HEK293 (cell line): Measurements from ENCODE around the gene GRID2.

Experiments used
- CTCF ChIA-PET: fragments of 350-600 bp; formaldehyde crosslinking; extraction: SDS; loops from one replicate; lab custom pipeline; 2021; ENCODE audit warnings: antibody characterized with exemption; lab: Yijun Ruan, JAX
- POLR2A ChIA-PET: fragments of 300-600 bp; formaldehyde crosslinking; extraction: SDS; loops from one replicate; lab custom pipeline; 2020; ENCODE audit warnings: antibody characterized with exemption, inconsistent platforms; lab: Yijun Ruan, JAX
- H3K27ac ChIP-seq: fragments of 200-500 bp; sonication (Bioruptor generic); 2 replicates; pipeline ENCODE4 v1.5.1; 2014; ENCODE audit warnings: low read depth, low read length, control low read depth, inconsistent platforms; ENCODE audit errors: extremely low read depth
- H3K36me3 ChIP-seq, 2 experiments: fragments of 200-500 bp in 1 of 2; sonication (Bioruptor generic) in 1 of 2; 1 replicate in 1 of 2; 2 replicates in 1 of 2; pipeline ENCODE4 v1.5.1; 2014 to 2017; ENCODE audit warnings: inconsistent platforms in 2 of 2, low read length in 2 of 2; ENCODE audit not compliant: control insufficient read depth in 2 of 2, insufficient read depth in 1 of 2
- H3K4me1 ChIP-seq: fragments of 200-500 bp; sonication (Bioruptor generic); 2 replicates; pipeline ENCODE4 v1.5.1; 2014; ENCODE audit warnings: mild to moderate bottlenecking, low read length, inconsistent platforms; ENCODE audit not compliant: control insufficient read depth, insufficient read depth
- H3K4me3 ChIP-seq: 2 replicates; pipeline ENCODE4 v1.5.1; 2011; ENCODE audit warnings: low read depth, mild to moderate bottlenecking, control low read depth, low read length, moderate library complexity
- H3K9me3 ChIP-seq: fragments of 200-500 bp; sonication (Bioruptor generic); 2 replicates; pipeline ENCODE4 v1.5.1; 2014; ENCODE audit warnings: low read depth, low read length, inconsistent platforms; ENCODE audit not compliant: control insufficient read depth, insufficient read depth
- ZBTB1 ChIP-seq: fragments of 450-650 bp; formaldehyde crosslinking; IDR thresholded peaks from 2 replicates; pipeline ENCODE4 v1.5.1; 2016; ENCODE audit warnings: missing biosample characterization, missing genetic modification characterization
- ZBTB21 ChIP-seq: fragments of 450-650 bp; formaldehyde crosslinking; IDR thresholded peaks from 2 replicates; pipeline ENCODE4 v1.5.1; 2017; ENCODE audit warnings: missing biosample characterization, missing genetic modification characterization
- ZNF10 ChIP-seq: fragments of 450-650 bp; formaldehyde crosslinking; IDR thresholded peaks from 2 replicates; pipeline ENCODE4 v1.5.1; 2017; ENCODE audit warnings: missing biosample characterization, missing genetic modification characterization
- ZNF133 ChIP-seq: fragments of 450-650 bp; formaldehyde crosslinking; IDR thresholded peaks from 2 replicates; pipeline ENCODE4 v1.5.1; 2016; ENCODE audit warnings: missing biosample characterization, missing genetic modification characterization
- ZNF16 ChIP-seq: fragments of 450-650 bp; formaldehyde crosslinking; IDR thresholded peaks from 2 replicates; pipeline ENCODE4 v1.5.1; 2016; ENCODE audit warnings: low read depth, missing biosample characterization, missing genetic modification characterization
- ZNF19 ChIP-seq: fragments of 450-650 bp; formaldehyde crosslinking; IDR thresholded peaks from 2 replicates; pipeline ENCODE4; 2016; ENCODE audit warnings: missing biosample characterization, missing genetic modification characterization, low read depth
- ZNF350 ChIP-seq: fragments of 450-650 bp; formaldehyde crosslinking; IDR thresholded peaks from 2 replicates; pipeline ENCODE4 v1.5.0; 2017; ENCODE audit warnings: missing biosample characterization, mild to moderate bottlenecking, missing genetic modification characterization
- ZNF404 ChIP-seq: fragments of 450-650 bp; formaldehyde crosslinking; IDR thresholded peaks from 2 replicates; pipeline ENCODE4 v1.5.1; 2017; ENCODE audit warnings: missing biosample characterization, missing genetic modification characterization
- ZNF549 ChIP-seq: fragments of 450-650 bp; IDR thresholded peaks from 2 replicates; pipeline ENCODE4 v1.5.1; 2018; ENCODE audit warnings: missing biosample characterization, missing genetic modification characterization, mild to moderate bottlenecking, inconsistent platforms, moderate library complexity
- ZNF561 ChIP-seq: fragments of 450-650 bp; IDR thresholded peaks from 2 replicates; pipeline ENCODE4 v1.5.1; 2018; ENCODE audit warnings: missing biosample characterization, missing genetic modification characterization, borderline replicate concordance
- ZNF768 ChIP-seq: fragments of 450-650 bp; formaldehyde crosslinking; IDR thresholded peaks from 2 replicates; pipeline ENCODE4 v1.5.1; 2018; ENCODE audit warnings: missing biosample characterization, mild to moderate bottlenecking, missing genetic modification characterization
- ZNF777 ChIP-seq: fragments of 450-650 bp; formaldehyde crosslinking; IDR thresholded peaks from 2 replicates; pipeline ENCODE4 v1.5.1; 2017; ENCODE audit warnings: missing biosample characterization, missing genetic modification characterization, borderline replicate concordance
- ZNF830 ChIP-seq: fragments of 450-650 bp; IDR thresholded peaks from 2 replicates; pipeline ENCODE4 v1.5.0; 2018; ENCODE audit warnings: missing biosample characterization, missing genetic modification characterization, low read depth, mild to moderate bottlenecking, moderate library complexity
- ZNF837 ChIP-seq: fragments of 450-650 bp; formaldehyde crosslinking; IDR thresholded peaks from 2 replicates; pipeline ENCODE4 v1.5.1; 2016; ENCODE audit warnings: missing biosample characterization, missing genetic modification characterization
- TF ChIP-seq, protein P1 (sequence below): fragments of 450-650 bp; formaldehyde crosslinking; IDR thresholded peaks from 2 replicates; pipeline ENCODE4 v1.5.1; 2016; ENCODE audit warnings: missing biosample characterization, missing genetic modification characterization
- TF ChIP-seq, protein P2 (sequence below): fragments of 450-650 bp; formaldehyde crosslinking; IDR thresholded peaks from 2 replicates; pipeline ENCODE4 v1.5.1; 2016; ENCODE audit warnings: missing biosample characterization, missing genetic modification characterization
- TF ChIP-seq, protein P3 (sequence below): fragments of 450-650 bp; formaldehyde crosslinking; conservative IDR thresholded peaks from 2 replicates; pipeline ENCODE4 v1.5.1; 2016; ENCODE audit warnings: low read depth, missing biosample characterization, missing genetic modification characterization
- TF ChIP-seq, protein P4 (sequence below): fragments of 450-650 bp; formaldehyde crosslinking; IDR thresholded peaks from 2 replicates; pipeline ENCODE4 v1.5.1; 2016; ENCODE audit warnings: missing biosample characterization, missing genetic modification characterization

The GRID2 gene

DNA sequence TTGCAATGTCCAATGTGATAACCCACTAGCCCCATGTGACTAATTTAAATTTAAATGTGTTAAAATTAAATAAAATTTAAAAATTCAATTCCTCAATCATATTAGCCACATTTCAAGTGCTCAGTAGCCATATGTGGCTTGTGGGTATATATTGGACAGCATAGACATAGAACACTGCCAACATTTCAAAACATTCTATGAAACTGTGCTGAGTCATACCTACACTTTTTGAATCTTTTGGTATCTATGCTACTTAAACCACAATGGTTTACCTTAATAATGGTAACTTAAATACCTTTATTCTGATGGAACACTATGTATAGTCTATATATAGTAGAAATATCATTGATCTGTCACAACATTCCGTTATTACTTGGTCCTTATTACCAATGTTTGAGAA is 1301.4 kb downstream of the GRID2 start (continued):
- TF ChIP-seq, protein P1, sequence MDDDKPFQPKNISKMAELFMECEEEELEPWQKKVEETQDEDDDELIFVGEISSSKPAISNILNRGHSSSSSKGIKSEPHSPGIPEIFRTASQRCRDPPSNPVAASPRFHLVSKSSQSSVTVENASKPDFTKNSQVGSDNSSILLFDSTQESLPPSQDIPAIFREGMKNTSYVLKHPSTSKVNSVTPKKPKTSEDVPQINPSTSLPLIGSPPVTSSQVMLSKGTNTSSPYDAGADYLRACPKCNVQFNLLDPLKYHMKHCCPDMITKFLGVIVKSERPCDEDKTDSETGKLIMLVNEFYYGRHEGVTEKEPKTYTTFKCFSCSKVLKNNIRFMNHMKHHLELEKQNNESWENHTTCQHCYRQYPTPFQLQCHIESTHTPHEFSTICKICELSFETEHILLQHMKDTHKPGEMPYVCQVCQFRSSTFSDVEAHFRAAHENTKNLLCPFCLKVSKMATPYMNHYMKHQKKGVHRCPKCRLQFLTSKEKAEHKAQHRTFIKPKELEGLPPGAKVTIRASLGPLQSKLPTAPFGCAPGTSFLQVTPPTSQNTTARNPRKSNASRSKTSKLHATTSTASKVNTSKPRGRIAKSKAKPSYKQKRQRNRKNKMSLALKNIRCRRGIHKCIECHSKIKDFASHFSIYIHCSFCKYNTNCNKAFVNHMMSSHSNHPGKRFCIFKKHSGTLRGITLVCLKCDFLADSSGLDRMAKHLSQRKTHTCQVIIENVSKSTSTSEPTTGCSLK, result no peak
- TF ChIP-seq ZNF16 (tag by site-specific recombination) (no peak), ZNF10 (tag by site-specific recombination) (no peak)
- TF ChIP-seq, all 188 proteins: peak for 0

DNA sequence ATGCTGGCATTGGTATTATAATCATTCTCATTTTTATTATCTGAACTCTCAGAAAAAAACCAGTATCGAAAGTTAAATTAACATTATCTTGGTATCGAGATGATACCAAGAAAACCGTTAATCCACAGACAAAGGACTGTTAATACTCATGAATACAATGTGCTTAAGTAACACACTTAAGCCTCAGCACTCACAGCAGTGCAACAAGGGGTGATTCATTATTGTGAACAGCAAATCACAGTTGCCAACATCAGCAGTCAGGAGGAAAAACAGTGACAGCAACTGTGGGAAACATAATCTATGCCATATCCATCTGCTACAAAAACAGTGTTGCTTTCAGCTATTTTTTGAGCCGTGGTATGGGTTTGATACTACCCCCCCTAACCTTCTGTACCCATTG is 1313.8 kb downstream of the GRID2 start:
- TF ChIP-seq ZNF561 (tag by site-specific recombination) (no peak), ZNF837 (tag by site-specific recombination) (no peak)
- H3K4me1 ChIP-seq, result no peaks in the 10 kb centered on the region
- H3K27ac ChIP-seq, result no peak overlapping the region
- no peaks in the 10 kb centered on the region for H3K9me3 ChIP-seq
- H3K36me3 ChIP-seq, result no peaks in the 10 kb centered on the region
- CTCF ChIA-PET, result no interaction called here
- POLR2A ChIA-PET, result no interaction called here
- no peak overlapping the region for H3K4me3 ChIP-seq

DNA sequence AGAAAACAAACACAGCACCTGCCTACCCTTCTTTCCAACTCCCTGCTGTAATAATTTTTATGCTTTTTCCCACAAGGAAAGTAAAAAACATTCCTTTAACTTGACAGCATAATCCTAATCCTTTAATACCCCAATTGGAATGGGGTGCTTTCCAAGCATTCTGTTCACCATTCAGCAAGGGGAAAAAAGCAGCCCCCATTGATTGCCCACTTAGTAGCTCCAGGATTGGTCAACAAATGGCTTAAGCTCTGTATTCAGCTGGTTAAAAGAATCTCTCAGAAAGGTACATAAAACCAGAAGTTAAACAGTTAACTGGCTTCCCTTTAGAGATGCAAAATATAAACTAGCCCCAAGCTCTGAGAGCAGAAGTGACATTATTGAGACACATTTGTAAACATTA is 1330.0 kb downstream of the GRID2 start:
- POLR2A ChIA-PET, result no interaction called here
- H3K27ac ChIP-seq, result no peak overlapping the region
- H3K4me1 ChIP-seq, result no peaks in the 10 kb centered on the region
- CTCF ChIA-PET, result no interaction called here
- no peaks in the 10 kb centered on the region for H3K36me3 ChIP-seq
- H3K4me3 ChIP-seq, result no peak overlapping the region
- TF ChIP-seq ZNF404 (tag by site-specific recombination), result no peak
- TF ChIP-seq, all 188 proteins: peak for 0
- no peaks in the 10 kb centered on the region for H3K9me3 ChIP-seq

DNA sequence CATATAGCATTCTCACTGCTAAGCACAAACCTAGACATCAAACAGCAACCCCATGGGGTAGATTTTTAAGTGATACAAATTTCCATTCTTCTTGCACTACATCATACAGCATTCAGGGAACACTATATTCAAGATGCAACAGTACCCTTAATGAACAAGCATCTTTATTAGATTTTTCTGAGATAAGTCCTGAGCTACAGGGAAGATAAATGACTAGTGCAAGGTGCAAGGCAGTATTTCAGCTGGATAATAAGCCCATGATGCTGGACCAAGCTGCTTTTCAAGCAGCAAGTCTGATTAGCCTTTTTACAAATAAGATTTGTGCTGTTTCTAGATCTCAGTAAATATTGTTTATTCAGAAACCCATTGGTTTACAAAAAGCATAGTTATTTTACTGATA is 1332.2 kb downstream of the GRID2 start:
- H3K4me1 ChIP-seq, result no peaks in the 10 kb centered on the region
- no peaks in the 10 kb centered on the region for H3K36me3 ChIP-seq
- ChIA-PET POLR2A (no interaction called here), CTCF (no interaction called here)
- no peaks in the 10 kb centered on the region for H3K9me3 ChIP-seq
- no peak overlapping the region for H3K4me3 ChIP-seq
- no peak overlapping the region for H3K27ac ChIP-seq
- TF ChIP-seq ZNF549 (tag by site-specific recombination) (no peak), ZNF133 (tag by site-specific recombination) (no peak), ZBTB1 (tag by site-specific recombination) (no peak), ZNF350 (no peak), ZNF830 (tag by site-specific recombination) (no peak), ZBTB21 (tag by site-specific recombination) (no peak), ZNF19 (tag by site-specific recombination) (no peak), ZNF777 (no peak), ZNF768 (tag by site-specific recombination) (no peak)
- TF ChIP-seq, protein P2, sequence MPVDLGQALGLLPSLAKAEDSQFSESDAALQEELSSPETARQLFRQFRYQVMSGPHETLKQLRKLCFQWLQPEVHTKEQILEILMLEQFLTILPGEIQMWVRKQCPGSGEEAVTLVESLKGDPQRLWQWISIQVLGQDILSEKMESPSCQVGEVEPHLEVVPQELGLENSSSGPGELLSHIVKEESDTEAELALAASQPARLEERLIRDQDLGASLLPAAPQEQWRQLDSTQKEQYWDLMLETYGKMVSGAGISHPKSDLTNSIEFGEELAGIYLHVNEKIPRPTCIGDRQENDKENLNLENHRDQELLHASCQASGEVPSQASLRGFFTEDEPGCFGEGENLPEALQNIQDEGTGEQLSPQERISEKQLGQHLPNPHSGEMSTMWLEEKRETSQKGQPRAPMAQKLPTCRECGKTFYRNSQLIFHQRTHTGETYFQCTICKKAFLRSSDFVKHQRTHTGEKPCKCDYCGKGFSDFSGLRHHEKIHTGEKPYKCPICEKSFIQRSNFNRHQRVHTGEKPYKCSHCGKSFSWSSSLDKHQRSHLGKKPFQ, result no peak
- TF ChIP-seq, protein P3, sequence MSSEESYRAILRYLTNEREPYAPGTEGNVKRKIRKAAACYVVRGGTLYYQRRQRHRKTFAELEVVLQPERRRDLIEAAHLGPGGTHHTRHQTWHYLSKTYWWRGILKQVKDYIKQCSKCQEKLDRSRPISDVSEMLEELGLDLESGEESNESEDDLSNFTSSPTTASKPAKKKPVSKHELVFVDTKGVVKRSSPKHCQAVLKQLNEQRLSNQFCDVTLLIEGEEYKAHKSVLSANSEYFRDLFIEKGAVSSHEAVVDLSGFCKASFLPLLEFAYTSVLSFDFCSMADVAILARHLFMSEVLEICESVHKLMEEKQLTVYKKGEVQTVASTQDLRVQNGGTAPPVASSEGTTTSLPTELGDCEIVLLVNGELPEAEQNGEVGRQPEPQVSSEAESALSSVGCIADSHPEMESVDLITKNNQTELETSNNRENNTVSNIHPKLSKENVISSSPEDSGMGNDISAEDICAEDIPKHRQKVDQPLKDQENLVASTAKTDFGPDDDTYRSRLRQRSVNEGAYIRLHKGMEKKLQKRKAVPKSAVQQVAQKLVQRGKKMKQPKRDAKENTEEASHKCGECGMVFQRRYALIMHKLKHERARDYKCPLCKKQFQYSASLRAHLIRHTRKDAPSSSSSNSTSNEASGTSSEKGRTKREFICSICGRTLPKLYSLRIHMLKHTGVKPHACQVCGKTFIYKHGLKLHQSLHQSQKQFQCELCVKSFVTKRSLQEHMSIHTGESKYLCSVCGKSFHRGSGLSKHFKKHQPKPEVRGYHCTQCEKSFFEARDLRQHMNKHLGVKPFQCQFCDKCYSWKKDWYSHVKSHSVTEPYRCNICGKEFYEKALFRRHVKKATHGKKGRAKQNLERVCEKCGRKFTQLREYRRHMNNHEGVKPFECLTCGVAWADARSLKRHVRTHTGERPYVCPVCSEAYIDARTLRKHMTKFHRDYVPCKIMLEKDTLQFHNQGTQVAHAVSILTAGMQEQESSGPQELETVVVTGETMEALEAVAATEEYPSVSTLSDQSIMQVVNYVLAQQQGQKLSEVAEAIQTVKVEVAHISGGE (tag by site-specific recombination), result no peak
- TF ChIP-seq, protein P4, sequence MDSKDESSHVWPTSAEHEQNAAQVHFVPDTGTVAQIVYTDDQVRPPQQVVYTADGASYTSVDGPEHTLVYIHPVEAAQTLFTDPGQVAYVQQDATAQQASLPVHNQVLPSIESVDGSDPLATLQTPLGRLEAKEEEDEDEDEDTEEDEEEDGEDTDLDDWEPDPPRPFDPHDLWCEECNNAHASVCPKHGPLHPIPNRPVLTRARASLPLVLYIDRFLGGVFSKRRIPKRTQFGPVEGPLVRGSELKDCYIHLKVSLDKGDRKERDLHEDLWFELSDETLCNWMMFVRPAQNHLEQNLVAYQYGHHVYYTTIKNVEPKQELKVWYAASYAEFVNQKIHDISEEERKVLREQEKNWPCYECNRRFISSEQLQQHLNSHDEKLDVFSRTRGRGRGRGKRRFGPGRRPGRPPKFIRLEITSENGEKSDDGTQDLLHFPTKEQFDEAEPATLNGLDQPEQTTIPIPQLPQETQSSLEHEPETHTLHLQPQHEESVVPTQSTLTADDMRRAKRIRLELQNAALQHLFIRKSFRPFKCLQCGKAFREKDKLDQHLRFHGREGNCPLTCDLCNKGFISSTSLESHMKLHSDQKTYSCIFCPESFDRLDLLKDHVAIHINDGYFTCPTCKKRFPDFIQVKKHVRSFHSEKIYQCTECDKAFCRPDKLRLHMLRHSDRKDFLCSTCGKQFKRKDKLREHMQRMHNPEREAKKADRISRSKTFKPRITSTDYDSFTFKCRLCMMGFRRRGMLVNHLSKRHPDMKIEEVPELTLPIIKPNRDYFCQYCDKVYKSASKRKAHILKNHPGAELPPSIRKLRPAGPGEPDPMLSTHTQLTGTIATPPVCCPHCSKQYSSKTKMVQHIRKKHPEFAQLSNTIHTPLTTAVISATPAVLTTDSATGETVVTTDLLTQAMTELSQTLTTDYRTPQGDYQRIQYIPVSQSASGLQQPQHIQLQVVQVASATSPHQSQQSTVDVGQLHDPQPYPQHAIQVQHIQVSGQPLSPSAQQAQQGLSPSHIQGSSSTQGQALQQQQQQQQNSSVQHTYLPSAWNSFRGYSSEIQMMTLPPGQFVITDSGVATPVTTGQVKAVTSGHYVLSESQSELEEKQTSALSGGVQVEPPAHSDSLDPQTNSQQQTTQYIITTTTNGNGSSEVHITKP (tag by site-specific recombination), result no peak
